Transverse colon (tissue), 4 donors: Measurements from ENCODE around the gene LRP11. TPM values are rescaled to one million over a fixed set of nuclear protein-coding genes. Genes with fewer than 3 reads are reported as not detected.

ENCODE experiments used
- DNase-seq: peaks from one replicate; pipeline ENCODE4 v3.0.0-alpha.2; 2019
- H3K27ac ChIP-seq, 4 donors: fragments of 200-600 bp; sonication (generic); 2 replicates each; pipeline ENCODE4 v1.5.1; 2016 to 2018; ENCODE audit warnings: inconsistent platforms in 4 of 4
- H3K27me3 ChIP-seq: fragments of 200-600 bp; sonication (generic); 2 replicates; pipeline ENCODE4 v1.5.1; 2017; ENCODE audit warnings: inconsistent platforms
- H3K36me3 ChIP-seq, 4 donors: fragments of 200-600 bp; sonication (generic); 2 replicates each; pipeline ENCODE4 v1.5.1; 2017 to 2019; ENCODE audit warnings: inconsistent platforms in 4 of 4
- H3K4me1 ChIP-seq, 4 donors: fragments of 200-600 bp; sonication (generic); 2 replicates each; pipeline ENCODE4 v1.5.1; 2017 to 2020; ENCODE audit warnings: inconsistent platforms in 4 of 4
- H3K4me3 ChIP-seq, 4 donors: fragments of 200-600 bp; sonication (generic); 1 replicate in 1 of 4; 2 replicates in 3 of 4; pipeline versions ENCODE4 v1.5.1 to v1.6.1; 2017 to 2019; ENCODE audit warnings: inconsistent platforms in 4 of 4
- H3K9me3 ChIP-seq, 2 donors: fragments of 200-600 bp; sonication (generic); 2 replicates each; pipeline ENCODE4 v1.5.1; 2017 to 2019; ENCODE audit warnings: inconsistent platforms in 2 of 2
- EP300 ChIP-seq: sonication (generic); formaldehyde crosslinking; IDR thresholded peaks from one replicate; pipeline ENCODE4 v1.6.1; 2017; ENCODE audit warnings: antibody characterized with exemption, low read depth
- POLR2A ChIP-seq: fragments of 450-650 bp; IDR thresholded peaks from one replicate; pipeline ENCODE4 v1.6.1; 2016; ENCODE audit warnings: antibody characterized with exemption, mild to moderate bottlenecking, moderate library complexity
- POLR2AphosphoS5 ChIP-seq, 3 donors: sonication (generic); formaldehyde crosslinking; IDR thresholded peaks; one replicate each; pipeline ENCODE4 v1.6.1; 2016; ENCODE audit warnings: antibody characterized with exemption in 3 of 3
- WGBS, 2 donors: methylation state at CpG; one replicate each; pipeline ENCODE4 v1.1.5; 2018; ENCODE audit warnings: low coverage in 1 of 2; 5-methylcytosine and 5-hydroxymethylcytosine counted together
- in situ Hi-C, 4 donors: fragments of 200-750 bp; cut with MboI; loops; one replicate each; pipeline versions ENCODE4 v1.15.0 to v1.15.1; 2017; ENCODE audit warnings: low sequenced_read_pairs in 3 of 4, low pct_ligation_motif_present in 1 of 4, low pct_unique_long_range_greater_than_20kb in 1 of 4
- intact Hi-C: fragments of 100-400 bp; cut with DNase I; formaldehyde crosslinking; loops from one replicate; pipeline ENCODE4 v1.15.1; 2023; ENCODE audit warnings: low total_unique reads
- total RNA-seq, 4 donors: library from RNA; depleted of rRNA; stranded (reverse); fragments of >200 nt; gene quantifications; one replicate each; pipeline ENCODE4 v1.1.0, GENCODE V29; 2016
- TF ChIP-seq, protein P1 (sequence below), 5 experiments: fragments of 200-600 bp in 3 of 5; fragments of 450-650 bp in 2 of 5; sonication (generic) in 3 of 5; IDR thresholded peaks; 1 replicate in 2 of 5; 2 replicates in 3 of 5; pipeline ENCODE4 v1.5.1; 2016 to 2017; ENCODE audit warnings: antibody characterized with exemption in 5 of 5, inconsistent platforms in 3 of 5, mild to moderate bottlenecking in 2 of 5, moderate library complexity in 1 of 5

LRP11 gene
- total RNA-seq, 4 donors from 2014 or later: 2.2 to 50.5 (median 21.2) TPM

- H3K9me3 ChIP-seq: no peaks in the 10 kb centered on the region
- H3K27ac ChIP-seq: no peak overlapping the region
- H3K27me3 ChIP-seq: no peaks in the 10 kb centered on the region
- H3K4me1 ChIP-seq: peaks cover 23 to 35% (median 32%) of the 10 kb centered on the region in 4 donors
- WGBS, 2 donors: 75% methylated on average over 6 of the region's 6 CpGs; no CpG with 5 or more reads in 1 of the 2 donors
- H3K36me3 ChIP-seq: no peaks in the 10 kb centered on the region
- TF ChIP-seq, protein P1, sequence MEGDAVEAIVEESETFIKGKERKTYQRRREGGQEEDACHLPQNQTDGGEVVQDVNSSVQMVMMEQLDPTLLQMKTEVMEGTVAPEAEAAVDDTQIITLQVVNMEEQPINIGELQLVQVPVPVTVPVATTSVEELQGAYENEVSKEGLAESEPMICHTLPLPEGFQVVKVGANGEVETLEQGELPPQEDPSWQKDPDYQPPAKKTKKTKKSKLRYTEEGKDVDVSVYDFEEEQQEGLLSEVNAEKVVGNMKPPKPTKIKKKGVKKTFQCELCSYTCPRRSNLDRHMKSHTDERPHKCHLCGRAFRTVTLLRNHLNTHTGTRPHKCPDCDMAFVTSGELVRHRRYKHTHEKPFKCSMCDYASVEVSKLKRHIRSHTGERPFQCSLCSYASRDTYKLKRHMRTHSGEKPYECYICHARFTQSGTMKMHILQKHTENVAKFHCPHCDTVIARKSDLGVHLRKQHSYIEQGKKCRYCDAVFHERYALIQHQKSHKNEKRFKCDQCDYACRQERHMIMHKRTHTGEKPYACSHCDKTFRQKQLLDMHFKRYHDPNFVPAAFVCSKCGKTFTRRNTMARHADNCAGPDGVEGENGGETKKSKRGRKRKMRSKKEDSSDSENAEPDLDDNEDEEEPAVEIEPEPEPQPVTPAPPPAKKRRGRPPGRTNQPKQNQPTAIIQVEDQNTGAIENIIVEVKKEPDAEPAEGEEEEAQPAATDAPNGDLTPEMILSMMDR (IDR thresholded peaks at IDR 0.05): no peak
- no peak for TF ChIP-seq EP300
- no peak for TF ChIP-seq POLR2A
- no peak for TF ChIP-seq POLR2AphosphoS5 (IDR thresholded peaks at IDR 0.05)
- H3K4me3 ChIP-seq: no peak overlapping the region
- in situ Hi-C loops (no loop called here), intact Hi-C loops (no loop called here)
- no peak for DNase-seq
Measured at GRCh38 chr6:149899486-149899885, 35.3 kb upstream of the LRP11 start.

DNA sequence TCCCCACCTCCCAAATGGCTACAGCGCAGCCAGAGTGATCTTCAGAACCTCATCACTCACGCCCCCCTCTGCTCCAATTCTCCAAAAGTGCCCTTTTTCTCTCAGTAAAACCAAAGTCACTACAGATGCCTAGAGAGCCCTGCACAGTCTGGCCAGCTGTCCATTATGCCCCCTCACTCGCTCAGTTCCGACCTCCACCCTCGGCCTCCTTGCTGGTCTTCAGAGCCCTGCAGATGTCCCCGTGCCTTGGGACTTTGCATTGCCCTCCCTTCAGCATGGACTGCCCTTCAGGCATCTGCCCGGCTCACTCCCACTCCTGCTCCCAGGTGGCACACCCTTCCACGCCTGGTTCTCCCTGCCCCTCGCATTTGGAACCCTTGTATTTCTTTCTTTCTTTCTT is 34.8 kb upstream of the LRP11 start:
- no peak overlapping the region for H3K4me3 ChIP-seq
- DNase-seq: no peak
- intact Hi-C loops: no loop called here
- in situ Hi-C loops: no loop called here
- H3K27me3 ChIP-seq: no peaks in the 10 kb centered on the region
- H3K9me3 ChIP-seq: no peaks in the 10 kb centered on the region
- H3K27ac ChIP-seq: no peak overlapping the region
- 82 to 95% methylated on average over 8 to 9 of the region's 9 CpGs for WGBS, 2 donors
- H3K36me3 ChIP-seq: no peaks in the 10 kb centered on the region
- H3K4me1 ChIP-seq: peaks cover 23 to 35% (median 32%) of the 10 kb centered on the region in 4 donors
- no peak for TF ChIP-seq POLR2A
- TF ChIP-seq EP300: no peak
- TF ChIP-seq, protein P1 (IDR thresholded peaks at IDR 0.05): no peak
- no peak for TF ChIP-seq POLR2AphosphoS5 (IDR thresholded peaks at IDR 0.05)

DNA sequence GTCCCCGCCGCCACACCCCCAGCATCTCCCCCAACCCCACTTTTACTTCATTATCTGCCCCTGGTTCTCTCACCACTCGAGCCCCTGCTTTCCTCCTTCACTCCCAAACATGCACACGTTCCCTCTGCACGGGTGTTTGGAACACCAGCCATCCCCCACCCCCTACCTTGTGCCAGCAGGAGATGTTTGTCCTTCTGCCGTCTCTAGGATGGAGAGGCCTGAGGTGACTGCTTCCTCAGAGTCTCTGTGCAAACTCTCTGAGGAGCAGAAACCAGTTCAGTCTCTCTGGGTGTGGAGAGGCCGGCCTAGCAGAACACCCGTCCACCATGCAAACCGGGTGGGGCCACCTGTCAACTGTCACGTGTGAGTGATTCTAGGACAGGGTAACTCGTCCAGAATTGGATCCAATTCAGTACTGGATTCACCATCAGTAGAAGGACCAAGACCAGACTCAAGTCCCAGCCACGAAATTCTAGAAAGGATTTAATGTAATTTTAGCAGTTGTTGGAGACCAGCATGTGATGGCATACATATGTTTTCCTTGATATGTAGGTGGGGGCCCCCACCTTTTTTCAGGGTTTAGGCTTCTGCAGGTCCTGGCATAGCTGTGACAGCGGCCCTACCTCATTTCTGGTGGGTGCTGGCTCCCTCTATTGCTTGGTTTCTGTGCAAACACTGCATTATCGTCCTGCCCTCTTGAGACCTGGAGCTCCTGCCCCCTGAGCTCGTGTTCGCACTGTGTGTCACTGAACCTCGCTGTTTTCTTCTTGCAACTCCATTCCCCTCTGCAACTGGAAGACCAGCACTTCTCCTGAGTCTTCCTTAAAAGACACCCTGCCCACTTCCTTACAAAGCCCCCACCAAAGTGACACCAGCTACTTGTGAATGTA is 33.9 kb upstream of the LRP11 start, which contains the start of gene RAET1E:
Gene RAET1E (minus strand): TSS at position 259 of the 890 bp plus-strand sequence. CDS start 7,212 bp downstream, outside the sequence.
- peak within 1 kb of the TSS; percentile 70 to 80 (median 78) for H3K27ac ChIP-seq

More for the DNA sequence above, 33.9 kb upstream of the LRP11 start, which contains the start of gene RAET1E:
- TF ChIP-seq, protein P1 (IDR thresholded peaks at IDR 0.05): no peak
- TF ChIP-seq EP300 (no peak), POLR2AphosphoS5 (IDR thresholded peaks at IDR 0.05) (no peak), POLR2A (no peak)
- Histone ChIP-seq H3K4me3 (peak within 1 kb of the TSS in 3 of 4 donors; percentile 6 to 35 (median 10)), H3K27me3 (no peaks in the 10 kb centered on the region), H3K4me1 (peaks cover 23 to 35% (median 32%) of the 10 kb centered on the region in 4 donors), H3K9me3 (no peaks in the 10 kb centered on the region), H3K36me3 (no peaks in the 10 kb centered on the region)
- 68% methylated on average over 17 of the region's 17 CpGs; no CpG with 5 or more reads in 1 of the 2 donors for WGBS, 2 donors
- DNase-seq: peak; percentile 31
- intact Hi-C loops (no loop called here), in situ Hi-C loops (no loop called here)
